Sigmoid colon (tissue), 4 donors: ENCODE results near the gene RAPGEF2.

Experiments
- POLR2A ChIP-seq, 2 donors: fragments of 450-650 bp; IDR thresholded peaks; one replicate each; pipeline ENCODE4 v1.6.1; 2016; ENCODE audit warnings: antibody characterized with exemption in 2 of 2, mild to moderate bottlenecking in 2 of 2, moderate library complexity in 2 of 2
- POLR2AphosphoS5 ChIP-seq, 4 donors: sonication (generic); formaldehyde crosslinking; IDR thresholded peaks; one replicate each; pipeline ENCODE4 v1.6.1; 2017; ENCODE audit warnings: antibody characterized with exemption in 4 of 4
- TF ChIP-seq, protein P1 (sequence below), 4 experiments: fragments of 450-650 bp in 3 of 4; fragments of 200-600 bp in 1 of 4; IDR thresholded peaks; one replicate each; pipeline ENCODE4 v1.5.1; 2016 to 2019; ENCODE audit warnings: antibody characterized with exemption in 4 of 4, mild to moderate bottlenecking in 3 of 4, moderate library complexity in 2 of 4

DNA sequence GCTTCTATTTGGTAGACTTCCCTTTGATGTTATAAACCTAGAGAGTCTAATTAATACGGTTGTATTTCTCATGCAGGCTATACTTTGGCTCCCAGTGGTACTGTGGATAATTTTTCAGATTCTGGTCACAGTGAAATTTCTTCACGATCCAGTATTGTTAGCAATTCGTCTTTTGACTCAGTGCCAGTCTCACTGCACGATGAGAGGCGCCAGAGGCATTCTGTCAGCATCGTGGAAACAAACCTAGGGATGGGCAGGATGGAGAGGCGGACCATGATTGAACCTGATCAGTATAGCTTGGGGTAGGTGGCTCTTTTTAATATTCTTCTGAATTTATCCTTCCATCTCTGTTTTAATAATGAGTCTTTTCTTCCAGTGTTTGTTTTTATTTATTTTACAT, 249.7 kb downstream of the RAPGEF2 start:
- TF ChIP-seq, protein P1, sequence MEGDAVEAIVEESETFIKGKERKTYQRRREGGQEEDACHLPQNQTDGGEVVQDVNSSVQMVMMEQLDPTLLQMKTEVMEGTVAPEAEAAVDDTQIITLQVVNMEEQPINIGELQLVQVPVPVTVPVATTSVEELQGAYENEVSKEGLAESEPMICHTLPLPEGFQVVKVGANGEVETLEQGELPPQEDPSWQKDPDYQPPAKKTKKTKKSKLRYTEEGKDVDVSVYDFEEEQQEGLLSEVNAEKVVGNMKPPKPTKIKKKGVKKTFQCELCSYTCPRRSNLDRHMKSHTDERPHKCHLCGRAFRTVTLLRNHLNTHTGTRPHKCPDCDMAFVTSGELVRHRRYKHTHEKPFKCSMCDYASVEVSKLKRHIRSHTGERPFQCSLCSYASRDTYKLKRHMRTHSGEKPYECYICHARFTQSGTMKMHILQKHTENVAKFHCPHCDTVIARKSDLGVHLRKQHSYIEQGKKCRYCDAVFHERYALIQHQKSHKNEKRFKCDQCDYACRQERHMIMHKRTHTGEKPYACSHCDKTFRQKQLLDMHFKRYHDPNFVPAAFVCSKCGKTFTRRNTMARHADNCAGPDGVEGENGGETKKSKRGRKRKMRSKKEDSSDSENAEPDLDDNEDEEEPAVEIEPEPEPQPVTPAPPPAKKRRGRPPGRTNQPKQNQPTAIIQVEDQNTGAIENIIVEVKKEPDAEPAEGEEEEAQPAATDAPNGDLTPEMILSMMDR (IDR thresholded peaks at IDR 0.05), result no peak
- TF ChIP-seq POLR2A (IDR thresholded peaks at IDR 0.05) (no peak), POLR2AphosphoS5 (IDR thresholded peaks at IDR 0.05) (no peak)
